ENCODE results near the gene SGMS1.
"Not testable (repeated sequence)": the region's sequence is repeated elsewhere in the genome, so short reads cannot be mapped to it uniquely, and the experiment has no call there.

Gene SGMS1

GRCh38 chr10:50590935-50591334, 32.8 kb downstream of the SGMS1 start:
- H3K4me3 ChIP-seq (ENCODE audit: low read depth, low read length) = no peak overlapping the region
- DNase-seq (ENCODE audit: low read depth) = no peak

GRCh38 chr10:50586740-50587088, 37.0 kb downstream of the SGMS1 start:
- H3K4me3 ChIP-seq (ENCODE audit: low read depth, low read length) = no peak overlapping the region
- DNase-seq (ENCODE audit: low read depth) = no peak

GRCh38 chr10:50585921-50586739, 37.6 kb downstream of the SGMS1 start:
- no peak overlapping the region for H3K4me3 ChIP-seq (ENCODE audit: low read depth, low read length)
- DNase-seq (ENCODE audit: low read depth) = peak; percentile 41

- DNase-seq (ENCODE audit: low read depth) = no peak
- no peak overlapping the region for H3K4me3 ChIP-seq (ENCODE audit: low read depth, low read length)
These were observed 40.7 kb downstream of the SGMS1 start for GRCh38 chr10:50582766-50583762.

- no peak overlapping the region for H3K4me3 ChIP-seq (ENCODE audit: low read depth, low read length)
- no peak for DNase-seq (ENCODE audit: low read depth)
These were observed 41.7 kb downstream of the SGMS1 start for GRCh38 chr10:50582046-50582445.

GRCh38 chr10:50580262-50580891, 43.4 kb downstream of the SGMS1 start:
- no peak overlapping the region for H3K4me3 ChIP-seq (ENCODE audit: low read depth, low read length)
- DNase-seq (ENCODE audit: low read depth) = no peak

GRCh38 chr10:50579491-50580261, 44.1 kb downstream of the SGMS1 start:
- DNase-seq (ENCODE audit: low read depth) = no peak
- H3K4me3 ChIP-seq (ENCODE audit: low read depth, low read length) = no peak overlapping the region

GRCh38 chr10:50578949-50579348, 44.8 kb downstream of the SGMS1 start:
- no peak overlapping the region for H3K4me3 ChIP-seq (ENCODE audit: low read depth, low read length)
- no peak for DNase-seq (ENCODE audit: low read depth)

GRCh38 chr10:50577681-50578350, 45.9 kb downstream of the SGMS1 start:
- H3K4me3 ChIP-seq (ENCODE audit: low read depth, low read length) = no peak overlapping the region
- DNase-seq (ENCODE audit: low read depth) = no peak

GRCh38 chr10:50577010-50577409, 46.7 kb downstream of the SGMS1 start:
- H3K4me3 ChIP-seq (ENCODE audit: low read depth, low read length) = no peak overlapping the region
- DNase-seq (ENCODE audit: low read depth) = no peak

- H3K4me3 ChIP-seq (ENCODE audit: low read depth, low read length) = no peak overlapping the region
- DNase-seq (ENCODE audit: low read depth) = no peak
These were observed 47.4 kb downstream of the SGMS1 start for GRCh38 chr10:50576245-50576815.

GRCh38 chr10:50575477-50576244, 48.1 kb downstream of the SGMS1 start:
- no peak for DNase-seq (ENCODE audit: low read depth)
- no peak overlapping the region for H3K4me3 ChIP-seq (ENCODE audit: low read depth, low read length)

GRCh38 chr10:50574931-50575330, 48.8 kb downstream of the SGMS1 start:
- no peak for DNase-seq (ENCODE audit: low read depth)

GRCh38 chr10:50574305-50574704, 49.5 kb downstream of the SGMS1 start:
- no peak overlapping the region for H3K4me3 ChIP-seq (ENCODE audit: low read depth, low read length)
- DNase-seq (ENCODE audit: low read depth) = no peak

More at GRCh38 chr10:50574931-50575330, 48.8 kb downstream of the SGMS1 start:
- no peak overlapping the region for H3K4me3 ChIP-seq (ENCODE audit: low read depth, low read length)

- DNase-seq (ENCODE audit: low read depth) = no peak
- no peak overlapping the region for H3K4me3 ChIP-seq (ENCODE audit: low read depth, low read length)
These were observed 51.7 kb downstream of the SGMS1 start for GRCh38 chr10:50572017-50572491.

GRCh38 chr10:50568750-50569149, 55.0 kb downstream of the SGMS1 start:
- not testable (repeated sequence) for H3K4me3 ChIP-seq (ENCODE audit: low read depth, low read length); DNase-seq (ENCODE audit: low read depth)

GRCh38 chr10:50567384-50567783, 56.4 kb downstream of the SGMS1 start:
- no peak overlapping the region for H3K4me3 ChIP-seq (ENCODE audit: low read depth, low read length)
- no peak for DNase-seq (ENCODE audit: low read depth)

- DNase-seq (ENCODE audit: low read depth) = no peak
- no peak overlapping the region for H3K4me3 ChIP-seq (ENCODE audit: low read depth, low read length)
These were observed 57.6 kb downstream of the SGMS1 start for GRCh38 chr10:50566150-50566549.
